ENCODE data around the gene COL6A1. TPM values are rescaled to one million over a fixed set of nuclear protein-coding genes. Genes with fewer than 3 reads are reported as not detected.

COL6A1 gene
- total and polyA plus RNA-seq, 12 donors, result 71.9 to 388 (median 143) TPM

DNA sequence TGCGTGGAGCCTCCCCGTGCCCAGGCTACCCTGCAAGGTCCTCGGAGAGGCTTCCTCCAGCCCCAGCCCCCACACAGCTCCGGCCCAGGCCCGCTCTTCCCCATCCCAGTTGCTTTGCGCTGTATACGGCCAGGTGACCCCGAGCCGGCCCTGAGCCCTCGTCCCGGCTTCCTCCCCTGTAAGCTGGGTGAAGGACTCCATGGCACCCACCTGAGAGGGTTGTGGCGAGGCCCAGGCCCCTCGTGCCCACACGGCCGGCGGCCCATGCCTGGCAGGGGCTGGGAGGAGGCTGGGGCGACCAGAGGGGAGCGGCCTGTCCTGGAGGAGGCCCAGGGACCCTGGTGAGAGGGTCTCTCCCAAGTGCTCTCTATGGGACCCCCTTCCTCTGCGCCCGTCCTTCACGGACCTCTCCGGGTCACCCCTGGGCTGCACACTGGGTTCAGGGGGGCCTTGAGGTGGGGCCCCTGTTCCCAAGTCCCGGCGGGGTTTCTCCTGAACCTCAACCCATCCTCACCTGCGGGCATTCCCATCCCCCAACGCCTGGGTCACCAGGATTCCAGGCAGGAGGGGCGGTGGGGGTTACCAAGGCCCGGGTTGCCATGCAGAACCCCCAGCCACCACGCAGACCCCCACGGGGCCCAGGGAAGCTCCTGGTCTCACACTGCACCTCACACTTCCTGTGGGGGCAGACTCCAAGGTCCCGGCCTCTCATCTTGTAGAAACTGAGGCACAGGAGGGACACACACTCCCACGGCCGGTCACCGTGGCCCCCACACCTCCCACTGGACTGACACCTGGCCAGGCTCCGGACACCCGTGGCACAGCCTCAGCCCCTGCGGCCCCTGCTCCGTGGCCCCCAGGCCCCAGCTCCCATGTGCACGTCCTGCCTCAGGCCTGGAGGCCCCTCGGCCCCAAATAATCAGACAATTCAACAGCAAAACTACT is 25.2 kb downstream of the COL6A1 start:
- Histone ChIP-seq H3K36me3 (peaks cover 0 to 33% (median 20%) of the 10 kb centered on the region in 9 donors), H3K27me3 (no peaks in the 10 kb centered on the region), H3K27ac (no peak overlapping the region), H3K9me3 (peaks cover 0 to 17% (median 0%) of the 10 kb centered on the region in 11 donors), H3K4me3 (no peak overlapping the region), H3K4me1 (no peaks in the 10 kb centered on the region)
- DNase-seq (peak in 1 of 2 donors; percentile 15), ATAC-seq (no peak)
- TF ChIP-seq, protein P1, sequence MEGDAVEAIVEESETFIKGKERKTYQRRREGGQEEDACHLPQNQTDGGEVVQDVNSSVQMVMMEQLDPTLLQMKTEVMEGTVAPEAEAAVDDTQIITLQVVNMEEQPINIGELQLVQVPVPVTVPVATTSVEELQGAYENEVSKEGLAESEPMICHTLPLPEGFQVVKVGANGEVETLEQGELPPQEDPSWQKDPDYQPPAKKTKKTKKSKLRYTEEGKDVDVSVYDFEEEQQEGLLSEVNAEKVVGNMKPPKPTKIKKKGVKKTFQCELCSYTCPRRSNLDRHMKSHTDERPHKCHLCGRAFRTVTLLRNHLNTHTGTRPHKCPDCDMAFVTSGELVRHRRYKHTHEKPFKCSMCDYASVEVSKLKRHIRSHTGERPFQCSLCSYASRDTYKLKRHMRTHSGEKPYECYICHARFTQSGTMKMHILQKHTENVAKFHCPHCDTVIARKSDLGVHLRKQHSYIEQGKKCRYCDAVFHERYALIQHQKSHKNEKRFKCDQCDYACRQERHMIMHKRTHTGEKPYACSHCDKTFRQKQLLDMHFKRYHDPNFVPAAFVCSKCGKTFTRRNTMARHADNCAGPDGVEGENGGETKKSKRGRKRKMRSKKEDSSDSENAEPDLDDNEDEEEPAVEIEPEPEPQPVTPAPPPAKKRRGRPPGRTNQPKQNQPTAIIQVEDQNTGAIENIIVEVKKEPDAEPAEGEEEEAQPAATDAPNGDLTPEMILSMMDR (IDR thresholded peaks at IDR 0.05), result no peak
- 93 to 96% methylated on average over 39 to 40 of the region's 40 CpGs for WGBS, 2 donors
- intact Hi-C loops (cut with DNase I), result no loop called here

DNA sequence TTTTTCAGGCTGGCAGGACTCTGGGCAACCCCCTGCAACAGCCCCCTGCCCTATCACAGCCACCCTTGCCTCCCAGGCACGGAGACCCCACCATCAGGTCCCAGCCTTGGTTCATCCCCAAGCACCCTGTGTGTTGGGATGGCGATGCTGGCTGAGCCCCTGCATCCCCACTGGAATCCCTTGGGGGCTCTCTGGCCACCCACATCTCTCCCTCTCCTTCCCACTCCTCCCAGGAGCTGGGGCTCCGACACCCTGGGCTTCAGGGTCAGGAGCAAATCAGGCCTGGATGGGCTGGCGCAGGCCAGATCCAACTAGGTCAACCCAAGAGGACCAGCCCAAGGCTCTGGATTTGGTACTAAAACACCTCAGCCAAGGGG is 25.9 kb downstream of the COL6A1 start:
- DNase-seq, result no peak
- intact Hi-C loops (cut with DNase I), result no loop called here
- ATAC-seq, result no peak
- Histone ChIP-seq H3K9me3 (peaks cover 0 to 13% (median 0%) of the 10 kb centered on the region in 11 donors), H3K27ac (no peak overlapping the region), H3K4me3 (no peak overlapping the region), H3K4me1 (no peaks in the 10 kb centered on the region), H3K27me3 (no peaks in the 10 kb centered on the region), H3K36me3 (peaks cover 0 to 26% (median 14%) of the 10 kb centered on the region in 9 donors)
- TF ChIP-seq, protein P1 (IDR thresholded peaks at IDR 0.05), result no peak
- 71 to 73% methylated on average over 4 of the region's 4 CpGs for WGBS, 2 donors

DNA sequence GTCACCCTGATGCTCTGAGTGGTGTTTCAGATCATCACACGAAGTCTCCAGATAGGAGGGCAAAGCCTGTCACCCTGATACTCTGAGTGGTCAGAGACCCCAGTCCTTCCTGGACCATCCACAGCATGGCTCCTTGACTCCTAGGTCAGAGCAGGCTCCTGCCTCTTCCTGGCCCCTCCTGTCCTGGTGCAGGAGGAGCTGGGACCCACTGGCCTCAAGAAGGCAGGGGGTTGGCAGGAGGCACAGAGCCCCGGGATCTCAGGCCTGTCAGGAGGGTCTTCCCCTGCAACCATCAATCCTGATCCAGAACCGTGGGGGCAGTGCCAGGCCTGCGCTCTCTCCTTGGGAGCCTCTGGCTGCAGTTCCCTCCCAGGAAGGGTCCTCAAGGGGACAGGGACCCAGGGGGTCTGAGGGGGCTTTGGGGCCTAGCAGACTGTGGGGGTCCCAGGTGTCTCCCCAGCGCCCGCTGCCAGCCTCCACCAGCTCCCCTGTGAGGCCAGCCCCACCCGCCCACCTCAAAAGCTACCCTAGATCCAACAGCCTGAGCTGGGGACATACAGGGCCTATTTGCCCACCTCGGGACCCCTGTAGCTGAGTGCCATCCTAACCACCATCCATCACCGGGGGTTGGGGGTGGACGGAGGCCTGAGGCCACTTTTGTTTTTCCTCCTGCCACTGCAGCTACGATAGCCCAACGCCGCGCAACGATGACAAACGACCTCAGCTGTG is 27.5 kb downstream of the COL6A1 start:
- no peak overlapping the region for H3K4me3 ChIP-seq
- no peaks in the 10 kb centered on the region for H3K4me1 ChIP-seq
- peaks cover 0 to 13% (median 0%) of the 10 kb centered on the region in 11 donors for H3K9me3 ChIP-seq
- TF ChIP-seq, protein P1 (IDR thresholded peaks at IDR 0.05), result no peak
- DNase-seq, result no peak
- H3K27ac ChIP-seq, result no peak overlapping the region
- 84% methylated on average over 16 of the region's 16 CpGs for WGBS, 2 donors
- intact Hi-C loops (cut with DNase I), result no loop called here
- H3K36me3 ChIP-seq, result peaks cover 0 to 10% (median under 1%) of the 10 kb centered on the region in 9 donors
- ATAC-seq, result no peak
- no peaks in the 10 kb centered on the region for H3K27me3 ChIP-seq

DNA sequence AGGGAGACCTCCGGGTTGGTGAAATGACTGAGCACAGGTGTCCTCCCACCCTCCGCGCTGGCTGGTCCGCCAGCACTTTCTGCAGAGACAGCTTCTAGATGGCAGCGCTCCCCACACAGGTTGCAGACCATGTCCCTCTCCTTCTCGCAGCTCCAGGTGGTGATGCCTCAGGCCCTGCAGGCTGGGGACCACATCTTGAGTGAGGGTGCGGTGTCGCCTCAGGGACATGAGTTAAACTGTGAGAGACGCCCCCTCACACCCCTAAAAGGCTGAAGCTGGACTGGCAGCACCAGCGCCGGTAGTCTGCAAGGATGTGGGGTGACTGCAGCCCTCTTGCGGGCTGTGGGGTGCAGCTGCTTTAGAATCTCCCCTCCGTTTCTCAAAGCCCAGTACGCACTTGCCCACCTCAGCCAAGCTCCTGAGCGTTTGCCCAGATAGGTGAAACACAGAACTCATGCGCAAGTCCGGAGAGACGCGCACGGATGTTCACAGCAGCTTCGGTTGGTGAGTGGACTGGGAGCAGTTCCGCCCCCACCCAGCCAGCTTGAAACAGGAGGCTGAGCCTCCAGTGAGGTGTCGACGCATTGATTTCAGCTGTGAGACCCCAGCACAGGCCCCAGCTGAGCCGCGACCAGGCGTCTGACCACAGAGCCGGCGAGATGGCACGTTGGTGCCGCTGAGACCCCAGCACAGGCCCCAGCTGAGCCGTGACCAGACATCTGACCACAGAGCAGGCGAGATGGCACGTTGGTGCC is 28.6 kb downstream of the COL6A1 start:
- no peaks in the 10 kb centered on the region for H3K36me3 ChIP-seq
- ATAC-seq, result no peak
- no peaks in the 10 kb centered on the region for H3K27me3 ChIP-seq
- intact Hi-C loops (cut with DNase I), result no loop called here
- 83 to 86% methylated on average over 34 of the region's 34 CpGs for WGBS, 2 donors
- H3K9me3 ChIP-seq, result peaks cover 0 to 13% (median 0%) of the 10 kb centered on the region in 11 donors
- H3K27ac ChIP-seq, result no peak overlapping the region
- no peak for DNase-seq
- H3K4me3 ChIP-seq, result no peak overlapping the region
- no peaks in the 10 kb centered on the region for H3K4me1 ChIP-seq
- TF ChIP-seq, protein P1 (IDR thresholded peaks at IDR 0.05), result no peak

Data from heart right ventricle (tissue), 16 donors.